DND-41 (cell line): ENCODE data around the gene CATSPER3.

Experiments used
- CTCF ChIP-seq: IDR thresholded peaks from 2 replicates; pipeline ENCODE4 v1.5.1; 2012; ENCODE audit warnings: borderline replicate concordance, low read length, moderate library complexity, mild to moderate bottlenecking; ENCODE audit not compliant: poor library complexity, severe bottlenecking; ENCODE audit errors: extremely low read depth
- EZH2 ChIP-seq: IDR thresholded peaks from 3 replicates; pipeline ENCODE4 v1.6.1; 2012; ENCODE audit warnings: borderline replicate concordance, low read depth, mild to moderate bottlenecking, moderate library complexity, low read length, inconsistent platforms; ENCODE audit not compliant: severe bottlenecking

GRCh38 chr5:135024956-135025729 is 57.4 kb downstream of the CATSPER3 start:
- TF ChIP-seq CTCF (no peak), EZH2 (no peak)
